Forelimb muscle (tissue), 1 donor: ENCODE measurements around the gene SHOC2. TPM values are rescaled to one million over a fixed set of nuclear protein-coding genes. Genes with fewer than 3 reads are reported as not detected.

Experiments used
- DNase-seq: peaks from one replicate; pipeline ENCODE4 v3.0.0-alpha.2; 2013; ENCODE audit warnings: low read depth
- polyA plus RNA-seq: library from polyadenylated mRNA; unstranded; fragments of 120-200 nt; gene quantifications from one replicate; pipeline ENCODE4 v1.2.1, GENCODE V29; 2013; ENCODE audit not compliant: insufficient read length

The SHOC2 gene
- 27.6 TPM for polyA plus RNA-seq

DNA sequence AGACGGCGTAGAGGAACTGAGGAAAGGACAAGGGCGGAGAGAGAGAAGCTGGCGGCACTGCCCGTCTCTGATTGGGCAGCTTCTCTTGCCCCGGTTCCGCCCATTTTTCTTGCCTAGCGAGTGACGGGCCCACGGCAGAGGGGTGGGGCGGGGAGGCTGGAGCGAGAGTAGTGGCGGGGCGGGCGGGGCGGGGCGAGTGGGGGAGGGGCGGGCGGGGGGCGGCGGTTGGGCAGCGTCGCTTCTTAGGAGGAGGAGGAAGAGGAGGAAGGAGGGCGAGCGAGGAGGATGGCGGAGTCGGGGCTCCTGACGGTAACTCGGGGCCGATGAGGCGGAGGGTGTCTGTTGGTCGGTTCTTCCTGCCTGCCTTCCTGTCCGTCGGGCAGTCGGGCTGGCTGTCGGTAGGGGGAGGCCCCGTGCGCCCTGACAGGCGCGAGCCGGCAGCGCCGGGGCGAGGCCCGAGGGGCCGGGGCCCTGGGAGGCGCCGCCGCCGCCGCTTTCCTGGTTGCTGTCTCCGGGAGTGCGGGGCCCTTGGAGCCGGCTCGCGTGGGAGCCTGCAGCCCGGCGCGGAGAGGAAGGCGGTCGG, at the start of gene SHOC2:
Gene SHOC2 (plus strand): TSS at position 256 of the 583 bp plus-strand sequence. CDS start 44,755 bp downstream, outside the sequence.
- no peak for DNase-seq

DNA sequence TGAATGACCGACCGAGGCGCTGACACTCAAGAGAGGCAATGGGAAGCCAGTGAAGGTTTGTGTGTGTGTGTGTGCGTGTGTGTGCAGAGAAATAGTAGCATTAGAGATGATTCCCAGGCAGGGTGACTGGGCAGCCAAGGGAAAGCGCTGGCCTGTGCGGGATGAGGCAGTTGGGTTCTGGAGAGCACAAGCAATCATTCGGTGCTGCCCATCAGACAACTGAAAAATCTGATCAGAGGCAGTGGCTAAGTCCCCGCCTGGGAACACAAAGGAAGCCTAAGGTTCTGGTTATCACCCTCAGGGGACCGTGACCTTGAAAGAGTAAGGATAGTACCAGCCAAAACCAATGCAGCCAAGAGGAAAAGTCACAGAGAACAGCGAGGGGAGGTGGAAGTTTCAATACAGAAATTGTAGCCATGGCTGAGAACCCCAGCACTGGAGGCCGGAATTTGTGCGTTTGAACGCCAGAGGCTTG, 48.5 kb upstream of the SHOC2 start:
- DNase-seq = no peak

DNA sequence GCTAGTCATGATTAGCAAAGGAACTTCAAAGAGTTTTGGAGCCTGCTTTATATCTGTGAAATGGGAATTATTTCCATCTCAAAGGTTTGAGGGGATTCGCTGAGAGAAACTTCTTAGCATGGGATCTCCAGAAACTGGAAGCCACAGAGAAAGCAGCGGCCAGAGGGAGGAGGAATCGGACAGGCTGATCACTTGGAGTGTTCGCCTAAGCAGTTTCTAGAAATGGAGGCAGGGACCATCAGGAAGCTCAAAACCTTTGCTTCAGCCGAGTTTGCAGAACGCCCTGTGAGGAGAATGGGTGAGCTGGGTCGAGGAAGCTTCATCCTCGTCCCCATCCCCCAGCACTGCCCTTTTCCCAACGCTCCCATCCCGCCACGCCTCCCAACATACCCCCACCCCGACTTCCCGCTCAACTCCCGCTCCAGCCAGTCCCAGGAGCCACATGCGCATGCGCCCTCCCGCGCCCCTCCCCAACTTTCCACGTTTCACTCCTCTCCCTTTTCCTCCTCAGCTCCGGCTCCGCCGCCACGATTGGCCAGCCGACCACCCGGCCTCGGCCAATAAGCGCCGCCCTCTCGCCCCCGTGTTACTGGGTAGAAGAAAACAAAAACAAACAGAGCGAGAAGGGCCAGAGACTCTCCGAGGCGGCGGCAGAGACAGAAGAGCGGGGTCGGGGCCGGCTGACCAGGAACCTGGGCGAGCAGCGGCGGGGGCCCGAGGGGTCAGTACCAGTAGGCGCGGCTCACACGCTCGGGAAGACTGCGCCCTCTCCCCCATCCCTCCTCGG, 47.9 kb upstream of the SHOC2 start, which contains the start of gene PDCD4:
Gene PDCD4 (plus strand): TSS at position 631 of the 787 bp plus-strand sequence. CDS start 4,100 bp downstream, outside the sequence.
- peak; percentile 93 for DNase-seq

DNA sequence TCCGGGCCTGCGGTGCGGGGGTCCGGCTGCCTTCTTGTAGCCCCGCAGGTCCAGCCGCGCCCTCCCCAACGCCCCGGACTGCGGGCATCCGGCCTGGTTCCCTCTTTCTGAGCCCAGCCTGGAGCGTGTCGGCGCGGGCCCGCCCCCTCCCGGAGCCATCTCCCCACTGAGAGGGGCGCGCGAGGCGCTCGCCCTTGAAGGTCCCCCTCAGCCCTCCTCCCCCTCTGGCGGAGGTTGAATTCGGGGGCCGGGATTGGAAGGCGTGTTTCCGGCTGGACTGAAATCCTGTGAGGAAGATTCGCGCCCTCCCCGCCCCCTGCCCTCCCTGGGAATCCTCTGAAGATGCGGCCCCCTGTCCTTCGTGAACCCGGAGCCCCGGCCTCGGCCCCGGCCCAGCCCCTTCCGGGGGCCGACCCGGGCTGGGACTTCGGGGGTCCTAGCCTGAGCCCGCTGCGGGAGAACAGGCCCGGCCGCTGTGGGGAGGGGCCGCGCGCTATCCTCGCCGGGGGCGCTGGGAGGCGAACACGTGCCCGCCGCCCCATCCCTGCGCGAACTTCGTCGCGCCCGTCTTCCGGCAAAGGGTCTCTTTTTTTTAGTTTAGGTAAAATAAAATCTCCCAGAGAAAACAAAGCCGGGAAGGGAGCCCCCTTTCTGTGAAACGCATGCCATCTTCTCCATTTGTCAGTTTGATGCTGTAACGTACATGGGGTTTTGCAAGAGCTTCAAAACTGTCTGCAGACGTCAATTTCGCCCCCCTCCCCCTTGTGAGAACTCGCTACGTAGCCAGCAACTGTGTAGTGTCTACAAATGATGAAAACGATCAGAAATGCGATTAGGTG, 47.0 kb upstream of the SHOC2 start:
- peak; percentile 73 for DNase-seq

DNA sequence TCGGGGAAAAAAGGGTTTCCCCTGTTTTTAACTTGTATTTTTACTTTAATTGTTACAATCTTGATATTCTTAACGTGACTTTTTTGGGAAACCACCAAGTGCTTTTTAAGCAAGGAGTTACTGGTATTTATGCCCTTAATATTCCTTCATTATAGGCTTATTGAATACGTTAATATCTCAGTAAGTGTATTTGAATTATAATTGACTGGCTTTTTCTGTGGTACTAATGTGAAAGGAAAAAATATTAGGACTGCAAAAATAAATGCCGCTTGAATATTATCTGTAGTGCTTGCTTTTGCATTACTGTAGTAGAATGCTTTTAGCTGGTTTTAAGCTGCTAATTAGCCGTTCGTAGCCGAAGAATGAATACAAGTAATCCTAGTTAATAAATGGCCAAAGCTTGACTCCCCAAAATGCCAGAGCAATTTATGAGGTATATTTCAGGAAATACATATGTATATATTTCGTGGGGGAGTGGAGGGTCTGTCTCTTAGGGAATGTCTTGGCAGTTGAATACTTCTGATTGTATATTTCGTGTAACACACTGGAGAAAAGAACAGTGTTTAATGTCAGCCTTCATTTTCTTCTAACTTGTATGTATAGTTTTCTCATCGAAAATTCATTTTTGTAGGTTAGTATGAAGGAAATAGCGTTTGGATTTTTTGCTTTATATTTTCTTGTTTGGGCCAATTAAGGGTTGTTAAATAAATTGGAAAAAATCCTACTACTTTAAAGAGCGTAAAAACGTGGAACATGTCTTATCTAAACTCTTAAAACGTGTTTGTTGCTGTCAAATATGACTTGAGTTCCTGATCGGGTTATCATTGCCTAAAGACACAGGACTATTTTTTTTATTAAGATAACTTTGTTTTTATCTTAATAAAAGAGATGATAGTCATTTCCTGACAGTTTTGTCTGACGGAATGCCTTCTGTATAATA, 46.1 kb upstream of the SHOC2 start:
- DNase-seq = no peak

DNA sequence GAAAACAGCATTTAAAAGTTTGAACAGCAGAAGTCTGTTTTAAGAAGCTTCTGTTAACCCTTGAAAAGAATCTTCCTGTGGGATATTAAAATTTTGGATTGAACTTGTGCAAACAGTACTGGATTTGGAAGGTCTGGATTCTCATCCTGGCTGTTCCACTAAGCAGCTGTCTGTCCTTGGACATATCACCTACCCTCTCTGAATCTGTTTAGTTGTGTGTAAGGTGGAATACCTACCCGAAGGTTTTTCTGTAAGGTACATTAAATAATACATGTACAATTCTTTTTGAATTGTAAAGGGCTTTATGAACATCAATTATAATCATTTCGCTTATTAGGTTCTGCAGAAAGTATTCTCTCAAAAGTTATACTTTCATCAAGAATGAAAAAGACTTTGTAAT, 45.5 kb upstream of the SHOC2 start:
- DNase-seq = no peak

DNA sequence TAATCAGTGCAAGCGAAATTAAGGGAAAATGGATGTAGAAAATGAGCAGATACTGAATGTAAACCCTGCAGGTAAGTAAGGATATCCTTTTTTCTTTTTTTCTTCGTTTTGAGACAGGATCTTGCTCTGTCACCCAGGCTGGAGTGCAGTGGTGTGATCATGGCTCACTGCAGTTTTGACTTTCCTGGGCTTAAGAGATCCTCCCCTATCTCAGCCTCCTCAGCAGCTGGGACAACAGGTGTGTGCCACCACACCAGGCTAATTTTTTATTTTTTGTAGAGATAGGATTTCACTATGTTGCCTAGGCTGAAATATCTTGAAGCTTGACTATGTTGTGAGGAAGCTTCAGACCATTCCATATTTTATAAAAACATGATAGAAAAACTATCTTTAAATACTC, 43.4 kb upstream of the SHOC2 start:
- DNase-seq = no peak

DNA sequence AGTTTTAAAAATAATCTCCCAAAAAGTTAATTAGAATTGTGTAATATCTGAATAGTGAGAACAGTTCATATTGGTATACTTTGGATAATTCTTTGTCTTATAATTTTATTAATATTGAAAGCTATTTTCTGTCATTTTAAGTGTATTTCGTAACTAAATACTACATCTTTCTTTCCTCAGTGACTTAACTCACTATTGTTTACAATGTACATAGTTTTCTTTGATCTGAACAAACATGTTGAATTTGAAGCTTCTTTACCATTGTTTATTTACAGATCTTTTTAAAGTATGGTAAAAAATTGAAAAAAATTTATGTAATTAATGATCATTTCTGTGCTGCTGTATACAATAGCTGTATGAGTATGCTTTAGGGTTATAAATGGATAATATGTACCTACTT, 42.6 kb upstream of the SHOC2 start:
- DNase-seq = no peak

DNA sequence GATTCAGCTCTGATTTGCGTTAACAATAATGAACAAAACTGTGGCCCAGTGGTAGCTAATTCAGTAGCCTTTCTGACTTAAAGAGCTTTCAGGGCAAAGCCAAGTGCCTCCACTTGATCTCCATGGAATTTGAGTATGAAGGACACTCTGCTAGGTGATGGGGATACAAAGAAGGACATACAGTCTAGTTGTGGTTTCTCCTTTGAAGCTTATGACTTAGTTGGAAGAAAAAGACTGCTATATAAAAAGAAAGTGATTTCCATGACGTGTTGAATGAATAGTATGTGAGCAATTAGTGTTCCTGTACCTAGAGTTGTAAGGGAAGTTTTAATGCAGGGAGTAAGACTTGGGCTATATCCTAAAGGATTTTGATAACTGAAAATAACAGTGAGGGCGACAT, 39.4 kb upstream of the SHOC2 start:
- DNase-seq = no peak

DNA sequence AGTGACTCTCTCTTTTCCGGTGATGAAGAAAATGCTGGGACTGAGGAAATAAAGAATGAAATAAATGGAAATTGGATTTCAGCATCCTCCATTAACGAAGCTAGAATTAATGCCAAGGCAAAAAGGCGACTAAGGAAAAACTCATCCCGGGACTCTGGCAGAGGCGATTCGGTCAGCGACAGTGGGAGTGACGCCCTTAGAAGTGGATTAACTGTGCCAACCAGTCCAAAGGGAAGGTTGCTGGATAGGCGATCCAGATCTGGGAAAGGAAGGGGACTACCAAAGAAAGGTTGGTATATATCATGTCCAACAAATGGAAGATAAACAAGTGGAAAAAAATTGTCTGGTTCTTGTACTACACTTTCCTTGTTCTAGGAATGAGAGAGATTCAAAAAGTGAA, 38.2 kb upstream of the SHOC2 start:
- DNase-seq = no peak

DNA sequence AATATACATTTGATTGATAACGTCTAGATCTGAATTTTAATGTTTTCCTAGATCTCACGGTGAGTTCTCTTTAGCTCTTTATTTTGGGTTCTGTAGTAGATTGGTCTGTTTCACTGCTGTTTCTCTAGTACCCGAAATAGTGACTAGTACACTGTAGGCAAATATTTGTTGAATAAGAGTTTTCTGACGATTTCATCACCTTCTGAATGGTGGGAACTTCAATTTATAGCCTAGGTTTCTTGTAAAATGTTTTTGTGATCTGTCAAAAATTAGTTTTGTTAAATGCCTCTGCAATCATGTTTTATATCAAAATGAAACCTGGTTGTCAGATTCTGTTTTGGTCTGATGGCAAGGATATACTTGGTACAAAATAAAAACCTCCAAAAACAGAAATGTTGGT, 37.5 kb upstream of the SHOC2 start:
- DNase-seq = no peak

DNA sequence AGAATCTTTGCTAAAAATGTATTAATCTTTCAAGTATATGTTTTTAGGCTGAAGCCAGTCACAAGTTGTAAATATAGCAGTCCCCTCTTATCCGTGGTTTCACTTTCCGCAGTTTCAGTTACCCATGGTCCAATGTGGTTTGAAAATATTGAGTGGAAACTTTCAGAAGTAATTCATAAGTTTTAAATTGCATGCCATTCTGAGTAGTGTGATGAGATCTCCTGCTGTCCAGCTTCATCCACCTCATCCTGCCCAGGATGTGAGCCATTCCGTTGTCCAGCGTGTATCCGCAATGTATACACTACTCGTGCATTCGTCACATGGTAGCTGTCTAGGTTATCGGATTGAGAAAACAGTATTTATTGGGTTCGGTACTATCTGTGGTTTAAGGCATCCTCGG, 35.5 kb upstream of the SHOC2 start:
- DNase-seq = no peak

DNA sequence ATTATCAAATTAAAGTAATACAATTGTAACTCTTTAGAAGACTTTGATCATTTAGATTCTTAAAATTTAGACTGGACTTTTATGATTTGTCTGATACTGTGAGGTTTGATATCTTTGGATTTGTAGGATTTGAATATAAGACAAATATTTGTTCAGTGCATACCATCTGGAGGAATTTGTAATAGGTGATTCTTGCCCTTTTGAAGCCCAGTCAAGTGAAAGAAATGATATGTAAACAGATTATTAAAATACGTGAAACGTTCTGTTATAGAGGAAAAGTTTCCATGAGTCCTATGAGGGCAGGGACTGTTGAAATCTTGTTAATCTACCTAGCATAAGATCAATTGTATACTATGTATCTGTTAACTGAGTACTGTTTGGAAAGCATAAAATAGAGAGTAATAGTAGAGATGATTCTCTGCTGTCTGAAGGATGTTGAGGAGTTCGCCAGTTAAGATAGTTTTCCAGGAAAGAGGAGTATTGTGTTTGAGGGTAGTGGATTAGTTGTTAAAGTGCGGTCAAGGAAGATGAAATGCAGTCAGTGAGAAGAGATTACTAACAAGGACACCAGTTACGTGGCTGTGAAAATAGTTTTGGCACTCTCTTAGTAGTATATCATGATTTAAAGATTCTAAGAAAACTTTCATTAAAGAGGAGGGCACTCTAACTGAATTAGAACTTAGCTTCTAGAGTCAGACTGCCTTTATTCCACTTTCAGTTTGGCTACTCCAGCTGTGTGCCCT, 33.3 kb upstream of the SHOC2 start:
- no peak for DNase-seq

DNA sequence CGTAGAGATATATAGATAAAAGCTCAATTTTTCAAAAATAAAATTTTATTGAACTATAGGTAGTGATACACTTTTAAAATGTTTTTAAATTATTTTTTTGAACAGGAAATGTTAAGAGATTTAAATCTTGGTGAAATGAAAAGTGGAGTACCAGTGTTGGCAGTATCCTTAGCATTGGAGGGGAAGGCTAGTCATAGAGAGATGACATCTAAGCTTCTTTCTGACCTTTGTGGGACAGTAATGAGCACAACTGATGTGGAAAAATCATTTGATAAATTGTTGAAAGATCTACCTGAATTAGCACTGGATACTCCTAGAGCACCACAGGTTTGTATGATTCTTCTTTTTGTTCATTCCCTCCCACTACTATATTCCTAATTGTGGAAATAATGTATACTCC, 31.8 kb upstream of the SHOC2 start:
- no peak for DNase-seq

DNA sequence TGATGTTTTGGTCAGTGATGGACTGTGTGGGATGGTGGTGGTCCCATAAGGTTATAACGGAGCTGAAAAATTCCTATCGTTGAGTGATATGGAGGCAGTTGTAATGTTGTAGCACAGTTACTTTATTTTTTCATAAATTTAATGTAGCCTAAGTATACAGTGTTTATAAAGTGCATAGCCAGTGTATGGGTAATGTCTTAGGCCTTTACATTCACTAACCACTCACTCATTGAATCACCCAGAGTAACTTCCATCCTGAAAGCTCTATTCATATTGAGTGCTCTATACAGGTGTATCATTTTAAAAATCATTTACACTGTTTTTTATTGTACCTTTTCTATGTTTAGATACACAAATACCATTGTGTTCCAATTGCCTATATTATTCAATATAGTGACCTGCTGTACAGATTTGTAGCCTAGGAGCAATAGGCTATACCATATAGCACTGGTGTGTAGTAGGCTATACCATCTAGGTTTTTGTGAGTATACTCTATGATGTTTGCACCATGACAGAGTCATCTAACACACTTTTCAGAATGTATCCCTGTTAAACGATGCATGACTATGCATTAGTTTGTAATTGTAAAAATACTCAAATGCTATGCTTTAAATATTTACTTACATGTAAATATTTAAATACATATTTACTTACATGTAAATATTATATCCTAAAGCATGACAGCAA, 26.7 kb upstream of the SHOC2 start:
- no peak for DNase-seq

DNA sequence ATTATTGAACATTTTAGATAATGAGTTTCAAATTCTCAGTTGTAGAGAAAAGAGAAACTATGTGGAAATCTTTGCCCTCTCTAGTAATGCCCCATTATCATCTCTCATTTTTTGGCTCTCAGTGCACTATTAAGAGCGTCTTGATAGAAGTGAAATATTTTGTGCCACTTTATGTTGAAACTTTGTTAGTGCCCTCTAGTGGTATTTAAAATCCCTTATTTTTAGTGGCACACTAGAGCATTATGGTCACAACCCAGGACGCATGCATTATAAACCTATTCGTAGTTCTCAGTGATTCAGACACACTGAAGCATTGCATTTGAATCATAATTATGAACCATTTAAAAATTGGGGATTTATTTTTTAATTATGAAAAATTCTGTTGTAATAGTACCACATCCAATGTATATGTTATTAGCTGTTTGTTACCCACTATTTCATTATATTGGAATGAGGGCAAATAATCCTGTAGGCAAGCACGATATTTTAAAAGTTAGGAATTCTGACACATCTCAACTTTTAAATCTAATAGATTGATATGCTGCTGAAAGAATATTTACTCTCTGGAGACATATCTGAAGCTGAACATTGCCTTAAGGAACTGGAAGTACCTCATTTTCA, 25.7 kb upstream of the SHOC2 start:
- DNase-seq = no peak

DNA sequence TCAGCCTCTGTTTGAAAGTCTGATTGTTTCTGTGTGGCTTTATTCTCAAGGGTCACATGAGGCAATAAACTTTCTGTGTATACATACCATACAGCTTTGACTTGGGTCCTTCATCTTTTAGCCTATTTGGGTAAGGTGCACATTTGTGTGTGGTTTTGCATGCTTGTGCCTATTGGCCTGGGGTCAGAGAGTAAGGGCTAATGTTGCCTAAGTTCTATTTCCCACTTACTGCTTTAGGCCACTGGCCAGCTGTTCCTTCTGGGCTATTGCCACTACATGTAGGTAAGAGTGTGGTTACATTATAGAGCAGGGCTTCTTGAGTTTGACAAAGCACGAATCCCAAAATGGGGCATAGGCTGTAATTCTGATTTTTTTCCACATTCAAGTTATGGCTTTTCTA, 22.2 kb upstream of the SHOC2 start:
- DNase-seq = no peak

DNA sequence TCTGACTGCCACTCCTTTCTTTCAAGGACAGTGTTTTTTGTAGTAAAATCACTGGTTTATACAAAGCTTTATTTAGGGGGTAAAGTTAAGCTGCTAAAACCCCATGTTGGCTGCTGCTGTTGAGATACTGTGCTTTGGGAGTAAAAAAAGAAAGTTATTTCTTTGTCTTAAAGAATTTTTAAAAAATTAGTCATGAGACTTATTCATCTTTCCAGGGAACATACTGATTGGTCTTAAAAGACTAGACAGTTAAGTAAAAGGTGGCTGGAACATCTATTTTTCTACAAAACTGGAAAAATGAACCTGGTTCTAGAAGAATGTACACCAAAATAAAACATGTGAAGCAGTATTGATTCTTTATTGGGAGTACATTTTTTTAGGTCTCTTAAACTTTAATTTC, 21.0 kb upstream of the SHOC2 start:
- no peak for DNase-seq

DNA sequence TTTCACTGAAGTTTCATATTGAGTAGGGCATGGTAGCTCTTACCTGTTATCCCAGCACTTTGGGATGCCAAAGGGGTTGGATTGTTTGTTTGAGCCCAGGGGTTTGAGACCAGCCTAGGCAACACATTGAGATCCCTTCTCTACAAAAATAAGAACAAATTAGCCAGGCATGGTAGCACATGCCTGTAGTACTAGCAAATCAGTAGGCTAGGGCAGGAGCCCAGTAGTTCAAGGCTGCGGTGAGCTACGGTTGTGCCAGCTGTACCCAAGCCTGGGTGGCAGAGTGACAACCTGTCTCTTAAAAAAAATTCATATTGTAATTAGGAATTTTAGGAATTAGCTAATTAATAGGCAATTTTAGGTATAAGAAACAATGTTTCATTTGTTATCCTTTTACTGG, 18.4 kb upstream of the SHOC2 start:
- no peak for DNase-seq
